D341Med (cell line): ENCODE results near the gene G6PC1.
A peak's percentile ranks its signal among the peaks of the same experiment; 100 is the strongest.

Source experiments
- DNase-seq: peaks from one replicate; pipeline ENCODE4 v3.0.0; 2012; ENCODE audit warnings: low spot score

G6PC1 gene

GRCh38 chr17:42937712-42938596 lies 37.4 kb downstream of the G6PC1 start:
- DNase-seq, result peak; percentile 87

DNA sequence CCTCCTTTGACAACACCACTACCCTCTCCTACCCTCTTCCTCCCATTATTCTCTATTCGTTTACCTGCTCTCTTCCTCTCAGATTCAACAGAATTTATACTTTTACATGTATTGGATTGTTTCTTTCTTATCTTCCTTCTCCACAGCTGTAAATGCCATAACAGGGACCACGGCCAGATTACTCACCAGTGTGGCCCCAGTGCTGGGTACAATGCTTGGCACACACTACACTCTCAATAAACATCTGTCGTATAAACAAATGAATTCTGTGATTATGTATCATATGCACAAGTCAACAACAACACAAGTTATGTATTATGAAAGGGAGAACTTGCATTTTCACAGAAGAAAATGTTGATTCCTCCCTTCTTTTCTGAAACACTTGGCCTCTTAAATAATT lies 43.6 kb downstream of the G6PC1 start:
- DNase-seq, result no peak

DNA sequence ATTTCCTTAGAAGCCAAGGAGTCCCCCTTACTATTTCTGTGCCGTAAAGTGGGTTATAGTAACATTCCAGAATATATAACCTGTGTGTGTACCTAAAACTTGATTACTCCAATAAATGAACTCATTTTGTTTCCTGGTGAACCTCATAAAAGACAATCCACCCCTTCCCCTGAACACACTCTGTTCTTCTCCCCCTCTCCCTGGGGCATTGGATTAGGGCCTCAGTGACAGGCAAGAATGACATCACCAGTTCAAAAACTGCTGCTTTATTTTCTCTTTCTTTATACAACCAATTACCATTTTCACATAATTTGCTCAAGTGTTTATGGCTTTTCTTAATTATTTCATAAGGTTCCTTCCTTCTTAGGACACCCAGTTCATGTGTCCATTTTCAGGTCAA lies 46.2 kb downstream of the G6PC1 start:
- DNase-seq, result no peak

DNA sequence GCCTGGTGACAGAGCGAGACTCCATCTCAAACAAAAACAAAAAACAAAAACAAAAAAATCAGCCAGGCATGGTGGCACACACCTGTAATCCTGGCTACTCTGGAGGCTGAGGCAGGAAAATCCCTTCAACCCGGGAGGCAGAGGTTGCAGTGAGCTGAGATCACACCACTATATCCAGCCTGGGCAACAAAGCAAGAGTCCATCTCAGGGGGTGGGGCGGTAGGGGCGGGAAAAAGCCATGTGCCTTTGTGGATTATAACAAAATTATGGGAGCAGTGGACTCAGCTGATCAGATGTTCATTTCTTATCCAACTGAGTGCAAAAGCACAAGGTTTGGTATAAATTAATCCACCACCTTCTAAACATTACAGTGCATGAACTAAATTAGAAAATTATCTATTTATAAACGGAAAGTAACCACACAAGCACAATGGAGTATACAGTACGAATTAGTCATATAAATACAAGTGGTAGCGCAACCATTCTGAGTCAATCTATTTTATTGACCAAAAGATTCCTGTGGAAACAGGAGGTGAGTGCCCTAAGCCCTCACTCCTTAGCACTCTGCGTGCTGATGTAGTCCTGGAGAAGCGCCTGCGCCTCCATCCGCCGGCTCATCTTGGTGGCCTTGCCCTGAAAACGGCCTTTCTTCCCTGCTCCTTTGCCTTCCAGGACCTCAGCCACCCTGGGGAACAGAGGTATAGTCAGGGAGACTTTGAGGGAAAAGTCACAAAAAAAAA lies 49.6 kb downstream of the G6PC1 start:
- no peak for DNase-seq
